ENCODE results near the gene MASP2. TPM values are rescaled to one million over a fixed set of nuclear protein-coding genes. Genes with fewer than 3 reads are reported as not detected.

Gene MASP2
- total RNA-seq, 1 donor from 2014 or later: not detected

DNA sequence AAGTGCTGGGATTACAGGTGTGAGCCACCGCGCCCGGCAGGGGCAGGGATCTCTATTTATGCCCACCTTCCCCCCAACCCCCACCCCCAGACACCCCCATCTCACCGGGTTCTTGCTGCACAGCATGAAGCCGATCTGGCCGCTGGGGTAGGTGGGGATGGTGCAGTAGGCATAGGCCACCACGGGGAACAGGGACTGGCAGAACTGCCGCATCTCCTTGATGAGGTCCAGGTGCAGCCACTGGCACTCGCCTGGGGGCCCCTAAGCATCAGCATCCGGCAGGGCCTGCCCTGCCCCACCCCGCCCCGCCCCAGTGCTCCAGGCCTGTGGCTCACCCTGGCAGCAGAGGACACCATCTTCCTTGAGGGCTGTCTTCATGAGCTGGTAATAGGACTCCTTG lies 8.6 kb upstream of the MASP2 start:
- Histone ChIP-seq H3K27ac (no peak overlapping the region), H3K36me3 (peaks cover 23% of the 10 kb centered on the region), H3K27me3 (no peaks in the 10 kb centered on the region), H3K4me1 (peaks cover 11% of the 10 kb centered on the region), H3K4me3 (no peak overlapping the region), H3K9me3 (no peaks in the 10 kb centered on the region)
- no peak for DNase-seq
- no peak for ATAC-seq
- TF ChIP-seq, protein P1, sequence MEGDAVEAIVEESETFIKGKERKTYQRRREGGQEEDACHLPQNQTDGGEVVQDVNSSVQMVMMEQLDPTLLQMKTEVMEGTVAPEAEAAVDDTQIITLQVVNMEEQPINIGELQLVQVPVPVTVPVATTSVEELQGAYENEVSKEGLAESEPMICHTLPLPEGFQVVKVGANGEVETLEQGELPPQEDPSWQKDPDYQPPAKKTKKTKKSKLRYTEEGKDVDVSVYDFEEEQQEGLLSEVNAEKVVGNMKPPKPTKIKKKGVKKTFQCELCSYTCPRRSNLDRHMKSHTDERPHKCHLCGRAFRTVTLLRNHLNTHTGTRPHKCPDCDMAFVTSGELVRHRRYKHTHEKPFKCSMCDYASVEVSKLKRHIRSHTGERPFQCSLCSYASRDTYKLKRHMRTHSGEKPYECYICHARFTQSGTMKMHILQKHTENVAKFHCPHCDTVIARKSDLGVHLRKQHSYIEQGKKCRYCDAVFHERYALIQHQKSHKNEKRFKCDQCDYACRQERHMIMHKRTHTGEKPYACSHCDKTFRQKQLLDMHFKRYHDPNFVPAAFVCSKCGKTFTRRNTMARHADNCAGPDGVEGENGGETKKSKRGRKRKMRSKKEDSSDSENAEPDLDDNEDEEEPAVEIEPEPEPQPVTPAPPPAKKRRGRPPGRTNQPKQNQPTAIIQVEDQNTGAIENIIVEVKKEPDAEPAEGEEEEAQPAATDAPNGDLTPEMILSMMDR (IDR thresholded peaks at IDR 0.05): no peak
- intact Hi-C loops (cut with DNase I): no loop called here

DNA sequence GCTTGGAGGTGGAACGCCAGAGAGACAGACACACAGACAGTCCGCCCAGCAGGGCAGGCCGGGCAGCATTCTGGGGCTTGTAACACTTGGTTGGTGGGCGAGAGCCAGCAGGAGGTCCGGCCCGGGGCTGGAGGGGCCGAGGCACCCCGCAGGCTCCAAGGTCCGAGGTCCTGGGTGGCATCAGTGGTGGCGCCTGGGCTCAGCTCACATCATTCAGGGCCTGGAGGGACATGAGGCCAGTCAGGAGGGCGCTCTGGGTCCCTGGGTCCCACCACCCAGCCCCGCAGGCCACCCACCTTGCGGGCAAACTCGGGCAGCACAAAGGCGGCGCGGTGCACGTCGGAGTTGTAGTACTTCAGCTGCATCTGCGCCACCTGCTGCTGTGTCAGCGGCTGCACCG lies 7.6 kb upstream of the MASP2 start:
- TF ChIP-seq, protein P1 (IDR thresholded peaks at IDR 0.05): no peak
- Histone ChIP-seq H3K4me1 (peaks cover 8% of the 10 kb centered on the region), H3K36me3 (peaks cover 23% of the 10 kb centered on the region), H3K4me3 (no peak overlapping the region), H3K27me3 (no peaks in the 10 kb centered on the region), H3K9me3 (no peaks in the 10 kb centered on the region), H3K27ac (no peak overlapping the region)
- intact Hi-C loops (cut with DNase I): no loop called here
- DNase-seq (no peak), ATAC-seq (no peak)

DNA sequence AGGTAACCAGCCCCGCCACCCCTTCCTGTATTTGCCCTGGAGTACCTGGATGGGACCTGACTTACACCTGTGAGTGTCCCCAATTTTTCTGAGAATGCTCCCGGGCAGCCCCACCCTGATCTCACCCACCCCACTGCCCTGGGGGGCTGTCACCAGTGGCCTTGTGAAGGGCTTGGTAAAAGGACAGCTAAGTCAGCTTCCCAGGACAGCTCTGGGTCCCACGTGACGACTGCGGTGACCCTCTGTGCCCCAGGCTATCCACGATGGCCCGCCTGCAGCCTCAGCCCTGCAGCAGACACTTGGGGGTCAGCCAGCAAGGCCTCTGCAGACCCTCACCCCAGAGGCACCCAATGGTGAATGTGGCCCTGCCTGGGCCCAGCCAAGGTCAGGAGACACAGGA lies 7.1 kb upstream of the MASP2 start:
- Histone ChIP-seq H3K4me1 (peaks cover 7% of the 10 kb centered on the region), H3K27me3 (no peaks in the 10 kb centered on the region), H3K9me3 (no peaks in the 10 kb centered on the region), H3K36me3 (peaks cover 23% of the 10 kb centered on the region), H3K4me3 (no peak overlapping the region), H3K27ac (no peak overlapping the region)
- ATAC-seq: no peak
- TF ChIP-seq, protein P1 (IDR thresholded peaks at IDR 0.05): no peak
- no peak for DNase-seq
- intact Hi-C loops (cut with DNase I): no loop called here

DNA sequence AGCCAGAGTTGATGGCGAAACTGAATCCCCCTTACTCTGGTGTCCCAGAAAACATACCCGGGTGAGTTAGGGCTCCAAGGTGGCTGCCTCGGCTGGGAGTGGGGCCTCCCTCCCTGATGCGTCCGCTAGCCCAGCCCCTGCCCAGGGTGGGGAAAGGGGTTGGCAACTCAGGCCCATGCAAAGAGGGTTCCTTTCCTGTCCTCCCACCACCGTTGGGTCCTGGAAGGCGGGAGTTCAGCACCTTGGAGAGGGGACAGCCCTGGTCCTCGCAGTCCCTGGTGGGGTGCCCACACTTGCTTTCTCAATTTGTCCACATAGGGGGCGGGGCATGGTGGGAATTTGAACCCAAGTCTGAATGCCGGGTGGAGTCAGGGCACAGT lies 6.7 kb upstream of the MASP2 start:
- Histone ChIP-seq H3K4me3 (no peak overlapping the region), H3K27me3 (no peaks in the 10 kb centered on the region), H3K4me1 (peaks cover 3% of the 10 kb centered on the region), H3K27ac (no peak overlapping the region), H3K36me3 (peaks cover 23% of the 10 kb centered on the region), H3K9me3 (no peaks in the 10 kb centered on the region)
- intact Hi-C loops (cut with DNase I): no loop called here
- TF ChIP-seq, protein P1 (IDR thresholded peaks at IDR 0.05): no peak
- ATAC-seq (peak; percentile 15), DNase-seq (no peak)

DNA sequence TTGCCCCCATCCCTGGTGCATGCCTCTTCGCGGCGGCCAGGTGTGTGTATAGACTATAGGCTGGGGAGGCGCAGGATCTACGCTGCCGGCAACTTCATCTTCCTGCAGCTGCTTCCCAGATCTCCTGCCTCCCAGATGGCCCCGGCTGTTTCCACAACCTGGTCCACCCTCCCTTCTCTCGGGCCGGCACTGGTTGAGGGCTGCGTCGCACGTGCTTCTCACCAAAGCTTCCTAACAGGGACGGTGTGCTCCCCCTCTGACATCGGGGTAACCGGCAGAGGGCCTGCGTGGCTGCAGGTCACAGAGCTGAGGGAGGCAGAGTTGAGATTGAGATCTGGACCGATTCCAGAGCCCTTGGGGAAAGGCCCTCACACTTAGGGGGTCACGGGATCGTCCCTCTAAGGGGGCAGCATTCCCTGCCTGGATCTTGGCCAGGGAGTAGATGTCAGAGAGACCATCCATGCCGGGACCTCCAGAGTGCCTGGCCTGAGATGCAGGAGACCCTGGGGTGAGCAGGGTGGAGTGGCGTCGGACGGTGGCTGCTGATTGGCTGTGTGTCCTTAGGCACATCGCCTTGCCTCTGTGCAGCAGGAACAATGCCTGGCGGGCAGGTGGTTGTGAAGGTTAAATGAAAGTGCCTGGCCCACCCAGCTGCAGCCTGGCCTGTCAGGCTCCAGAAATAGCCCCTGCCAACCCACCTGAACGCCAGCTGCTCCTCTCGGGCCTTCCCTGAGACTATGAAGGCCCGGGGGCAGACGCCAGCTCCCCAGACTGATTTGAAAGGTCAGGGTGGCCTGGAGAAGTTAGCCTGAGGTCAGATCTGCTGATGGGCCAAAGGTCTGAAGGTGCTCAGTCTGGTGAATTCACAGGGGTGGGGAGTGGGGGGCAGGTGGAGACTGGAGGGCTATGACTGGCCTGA lies 6.1 kb upstream of the MASP2 start:
- Histone ChIP-seq H3K27ac (no peak overlapping the region), H3K9me3 (no peaks in the 10 kb centered on the region), H3K36me3 (peaks cover 23% of the 10 kb centered on the region), H3K4me3 (no peak overlapping the region), H3K27me3 (no peaks in the 10 kb centered on the region), H3K4me1 (no peaks in the 10 kb centered on the region)
- TF ChIP-seq, protein P1 (IDR thresholded peaks at IDR 0.05): no peak
- intact Hi-C loops (cut with DNase I): no loop called here
- no peak for DNase-seq
- ATAC-seq: peak; percentile 19
